ENCODE results near the gene STK35. TPM values are rescaled to one million over a fixed set of nuclear protein-coding genes. Genes with fewer than 3 reads are reported as not detected.

Gene STK35
- total RNA-seq, 4 donors from 2014 or later: 10.2 to 28.0 (median 17.5) TPM

DNA sequence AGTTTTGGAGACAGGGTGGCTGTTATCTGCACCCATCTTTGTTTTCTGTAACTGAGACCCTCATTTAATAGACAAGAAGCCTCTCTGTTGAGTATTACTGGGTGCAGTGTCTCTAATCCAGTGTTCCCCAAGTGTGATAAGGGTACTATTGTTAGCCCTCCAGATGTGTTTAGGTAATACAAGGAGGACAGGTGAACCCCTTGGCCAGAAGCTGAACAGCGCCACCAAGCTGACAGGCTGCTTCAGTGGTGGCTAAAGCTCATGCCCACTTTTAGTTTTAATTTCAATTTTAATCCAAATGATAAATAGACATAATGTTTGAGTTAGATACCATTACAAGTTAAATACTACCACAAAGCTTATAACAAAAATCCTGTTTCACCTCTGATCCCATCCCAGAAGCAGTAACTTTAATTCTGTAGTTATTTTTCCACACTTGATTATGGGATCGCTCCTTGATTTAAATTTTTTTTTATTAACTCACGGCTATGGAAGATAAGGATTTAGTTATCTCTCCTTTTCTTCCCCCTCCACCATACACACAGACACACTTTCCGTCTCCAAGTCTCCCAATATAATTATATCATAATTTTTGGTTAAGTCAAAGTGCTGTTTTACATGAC, 8.4 kb upstream of the STK35 start:
- Histone ChIP-seq H3K4me3 (no peak overlapping the region), H3K27ac (no peak overlapping the region), H3K4me1 (no peaks in the 10 kb centered on the region), H3K36me3 (no peaks in the 10 kb centered on the region), H3K27me3 (peaks cover 0 to 8% of the 10 kb centered on the region in 2 donors), H3K9me3 (no peaks in the 10 kb centered on the region)
- intact Hi-C loops (cut with DNase I; ENCODE audit: low total_unique reads): loop anchor here (10.0 kb wide), 1 partner anchor 82 kb away; no protein-coding TSS in a partner anchor
- TF ChIP-seq, protein P1, sequence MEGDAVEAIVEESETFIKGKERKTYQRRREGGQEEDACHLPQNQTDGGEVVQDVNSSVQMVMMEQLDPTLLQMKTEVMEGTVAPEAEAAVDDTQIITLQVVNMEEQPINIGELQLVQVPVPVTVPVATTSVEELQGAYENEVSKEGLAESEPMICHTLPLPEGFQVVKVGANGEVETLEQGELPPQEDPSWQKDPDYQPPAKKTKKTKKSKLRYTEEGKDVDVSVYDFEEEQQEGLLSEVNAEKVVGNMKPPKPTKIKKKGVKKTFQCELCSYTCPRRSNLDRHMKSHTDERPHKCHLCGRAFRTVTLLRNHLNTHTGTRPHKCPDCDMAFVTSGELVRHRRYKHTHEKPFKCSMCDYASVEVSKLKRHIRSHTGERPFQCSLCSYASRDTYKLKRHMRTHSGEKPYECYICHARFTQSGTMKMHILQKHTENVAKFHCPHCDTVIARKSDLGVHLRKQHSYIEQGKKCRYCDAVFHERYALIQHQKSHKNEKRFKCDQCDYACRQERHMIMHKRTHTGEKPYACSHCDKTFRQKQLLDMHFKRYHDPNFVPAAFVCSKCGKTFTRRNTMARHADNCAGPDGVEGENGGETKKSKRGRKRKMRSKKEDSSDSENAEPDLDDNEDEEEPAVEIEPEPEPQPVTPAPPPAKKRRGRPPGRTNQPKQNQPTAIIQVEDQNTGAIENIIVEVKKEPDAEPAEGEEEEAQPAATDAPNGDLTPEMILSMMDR (IDR thresholded peaks at IDR 0.05): no peak
- no peak for DNase-seq

GRCh38 chr20:2093883-2094282, 7.7 kb upstream of the STK35 start:
- H3K4me3 ChIP-seq: no peak overlapping the region
- intact Hi-C loops (cut with DNase I; ENCODE audit: low total_unique reads): loop anchor here (10.0 kb wide), 1 partner anchor 81 kb away; no protein-coding TSS in a partner anchor
- H3K4me1 ChIP-seq: no peaks in the 10 kb centered on the region
- peaks cover 0 to 8% of the 10 kb centered on the region in 2 donors for H3K27me3 ChIP-seq
- H3K9me3 ChIP-seq: no peaks in the 10 kb centered on the region
- H3K27ac ChIP-seq: no peak overlapping the region
- H3K36me3 ChIP-seq: no peaks in the 10 kb centered on the region
- DNase-seq: no peak
- TF ChIP-seq, protein P1 (IDR thresholded peaks at IDR 0.05): no peak
- no peak for TF ChIP-seq POLR2A (IDR thresholded peaks at IDR 0.05)

- peak overlapping the region; percentile 96 to 99 for H3K27ac ChIP-seq
- peak overlapping the region; percentile 77 to 88 for H3K4me3 ChIP-seq
- H3K27me3 ChIP-seq: no peaks in the 10 kb centered on the region
- TF ChIP-seq POLR2A (IDR thresholded peaks at IDR 0.05): peak in 1 of 2 donors; percentile 33
- TF ChIP-seq, protein P1 (IDR thresholded peaks at IDR 0.05): peak in 1 of 4 experiments; percentile 9
- H3K36me3 ChIP-seq: no peaks in the 10 kb centered on the region
- H3K4me1 ChIP-seq: peaks cover 0 to 22% of the 10 kb centered on the region in 2 donors
- H3K9me3 ChIP-seq: no peaks in the 10 kb centered on the region
- DNase-seq: peak; percentile 88 to 92
- intact Hi-C loops (cut with DNase I; ENCODE audit: low total_unique reads): no loop called here
These were observed 398 bp downstream of the STK35 start for GRCh38 chr20:2101865-2102584.

DNA sequence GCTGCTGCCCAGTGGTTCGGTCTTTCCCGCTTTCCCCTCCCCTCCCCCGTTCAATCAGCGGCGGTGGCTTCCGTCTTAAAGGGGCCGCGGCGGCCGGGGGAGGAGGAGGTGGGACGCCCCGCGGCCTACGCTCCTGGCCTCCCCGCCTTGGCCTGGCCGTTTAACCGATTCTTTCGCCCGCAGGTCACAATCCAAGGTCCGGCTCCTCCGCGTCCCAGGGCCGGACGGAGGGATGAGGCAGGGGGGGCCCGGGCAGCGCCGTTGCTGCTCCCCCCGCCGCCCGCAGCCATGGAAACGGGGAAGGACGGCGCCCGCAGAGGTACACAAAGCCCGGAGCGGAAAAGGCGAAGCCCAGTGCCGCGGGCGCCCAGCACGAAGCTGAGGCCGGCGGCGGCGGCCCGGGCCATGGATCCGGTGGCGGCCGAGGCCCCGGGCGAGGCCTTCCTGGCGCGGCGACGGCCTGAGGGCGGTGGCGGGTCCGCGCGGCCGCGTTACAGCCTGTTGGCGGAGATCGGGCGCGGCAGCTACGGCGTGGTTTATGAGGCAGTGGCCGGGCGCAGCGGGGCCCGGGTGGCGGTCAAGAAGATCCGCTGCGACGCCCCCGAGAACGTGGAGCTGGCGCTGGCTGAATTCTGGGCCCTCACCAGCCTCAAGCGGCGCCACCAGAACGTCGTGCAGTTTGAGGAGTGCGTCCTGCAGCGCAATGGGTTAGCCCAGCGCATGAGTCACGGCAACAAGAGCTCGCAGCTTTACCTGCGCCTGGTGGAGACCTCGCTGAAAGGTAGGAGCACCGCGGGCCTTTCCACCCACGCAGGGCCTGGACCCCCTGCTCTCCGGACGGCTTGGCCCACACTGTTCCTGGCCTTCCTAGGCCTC, 1.2 kb downstream of the STK35 start:
- intact Hi-C loops (cut with DNase I; ENCODE audit: low total_unique reads): no loop called here
- Histone ChIP-seq H3K27me3 (no peaks in the 10 kb centered on the region), H3K4me3 (peak overlapping the region; percentile 77 to 88), H3K4me1 (peaks cover 0 to 22% of the 10 kb centered on the region in 2 donors), H3K9me3 (no peaks in the 10 kb centered on the region), H3K27ac (peak overlapping the region; percentile 96 to 99), H3K36me3 (no peaks in the 10 kb centered on the region)
- DNase-seq: peak; percentile 84 to 86
- TF ChIP-seq, protein P1 (IDR thresholded peaks at IDR 0.05): peak in 3 of 4 experiments; percentile 2 to 7 (median 2)
- peak; percentile 58 to 77 for TF ChIP-seq POLR2A (IDR thresholded peaks at IDR 0.05)

Measured in uterus (tissue), 4 donors.